IPS-NIHi11 (cell line): Measurements from ENCODE around the gene CDC45.

ENCODE experiments used
- DNase-seq: peaks from one replicate; pipeline ENCODE4 v3.0.0; 2012; ENCODE audit warnings: mixed read lengths, low spot score

The CDC45 gene

DNA sequence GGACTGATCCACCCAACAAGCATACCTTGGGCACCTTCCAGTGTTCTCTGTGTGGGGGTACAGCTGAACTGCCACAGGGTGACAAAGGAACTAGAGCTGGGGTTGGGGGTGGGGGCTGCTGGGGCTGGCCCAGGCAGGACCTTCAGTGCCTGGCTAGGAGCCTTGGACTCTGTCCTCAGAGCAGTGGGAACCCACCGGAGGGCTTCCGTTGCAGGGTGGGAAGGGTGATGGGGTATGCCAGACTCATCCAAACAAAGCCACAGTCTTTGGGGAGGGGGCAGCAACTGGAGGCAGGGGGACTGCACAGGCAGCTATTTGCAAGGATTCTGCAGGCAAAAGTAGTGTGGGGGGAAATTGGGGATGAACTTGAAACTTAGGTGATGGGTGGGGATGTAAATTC, 80.2 kb downstream of the CDC45 start:
- DNase-seq, result no peak

DNA sequence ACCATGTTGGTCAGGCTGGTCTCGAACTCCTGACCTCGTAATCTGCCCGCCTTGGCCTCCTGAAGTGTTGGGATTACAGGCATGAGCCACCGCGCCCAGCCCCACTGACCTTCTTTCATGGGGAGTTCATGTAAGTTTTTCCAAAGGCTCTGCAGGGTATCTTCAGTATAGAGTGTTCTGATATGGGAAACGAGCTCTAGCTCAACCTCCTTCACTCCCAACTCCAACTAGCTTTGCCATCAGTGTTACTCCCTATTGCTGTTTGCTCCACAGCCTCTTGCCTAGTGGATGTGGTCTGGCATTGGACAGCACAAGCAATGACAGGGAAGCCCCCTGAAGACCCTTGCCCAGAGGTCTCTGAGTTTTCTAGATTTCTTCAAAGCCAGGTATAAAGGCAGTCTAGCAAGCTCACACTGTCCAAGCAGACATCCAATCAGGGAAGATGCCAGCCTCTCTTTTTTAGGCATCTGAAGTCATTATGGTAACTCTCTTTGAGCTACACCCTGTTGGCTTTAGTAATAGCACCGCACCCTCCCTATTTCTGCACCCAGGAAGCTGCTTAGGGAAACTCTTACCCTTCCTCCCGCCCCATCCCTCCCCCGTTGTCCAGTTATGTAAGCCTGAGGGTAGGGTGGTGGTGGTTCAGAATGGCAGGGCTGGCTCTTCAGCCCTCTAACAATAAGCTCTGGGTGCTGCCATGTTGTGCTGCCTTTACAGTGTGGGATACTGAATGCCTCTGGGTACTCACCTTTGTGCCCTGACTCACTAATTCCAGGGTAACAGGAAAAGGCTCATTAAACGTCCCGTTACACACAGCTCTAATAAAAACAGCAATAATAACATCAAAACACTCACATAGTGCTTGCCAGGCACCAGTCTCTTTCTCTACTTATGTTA, 85.9 kb downstream of the CDC45 start:
- no peak for DNase-seq

DNA sequence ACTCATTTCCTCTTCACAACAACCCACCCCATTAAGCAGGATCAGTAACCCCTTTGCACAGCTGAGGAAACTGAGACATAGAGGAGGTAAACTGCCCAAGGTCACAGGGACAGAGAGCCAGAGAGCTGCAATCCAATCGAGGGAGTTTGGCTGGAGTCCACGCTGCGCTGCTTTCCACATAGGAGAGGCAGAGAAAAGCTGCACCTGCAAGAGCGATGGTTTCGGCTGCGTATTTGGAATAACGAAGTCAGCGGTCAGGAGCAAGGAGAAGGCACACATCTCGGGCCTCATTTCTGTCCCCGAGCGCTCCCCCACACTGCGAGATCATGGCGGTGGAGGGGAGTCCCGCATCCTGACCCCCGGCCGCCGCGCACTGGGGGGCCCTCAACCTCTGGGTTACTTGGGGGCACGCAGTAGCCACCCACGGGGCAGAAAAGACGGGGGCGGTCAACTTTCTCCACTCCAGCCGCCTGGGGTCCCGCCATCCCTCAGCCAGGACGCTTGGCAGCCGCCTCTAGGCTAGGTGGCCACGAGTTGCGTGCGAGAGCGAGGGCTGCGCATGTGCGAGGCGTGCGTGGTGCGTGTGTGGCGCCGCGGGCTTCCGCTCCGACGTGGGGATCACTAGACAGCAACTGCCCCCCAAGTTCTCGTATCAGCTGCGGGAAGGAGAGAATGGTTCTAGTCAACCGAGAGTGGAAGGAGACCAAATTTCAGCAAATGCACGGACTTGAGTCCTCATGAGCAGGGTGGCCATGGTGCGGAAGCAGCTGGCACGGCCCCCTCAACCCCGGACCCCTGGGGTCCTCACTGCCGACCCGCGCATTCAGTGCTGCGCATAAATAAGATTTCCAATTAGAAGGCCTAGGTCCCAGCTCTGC, 86.8 kb downstream of the CDC45 start:
- no peak for DNase-seq

DNA sequence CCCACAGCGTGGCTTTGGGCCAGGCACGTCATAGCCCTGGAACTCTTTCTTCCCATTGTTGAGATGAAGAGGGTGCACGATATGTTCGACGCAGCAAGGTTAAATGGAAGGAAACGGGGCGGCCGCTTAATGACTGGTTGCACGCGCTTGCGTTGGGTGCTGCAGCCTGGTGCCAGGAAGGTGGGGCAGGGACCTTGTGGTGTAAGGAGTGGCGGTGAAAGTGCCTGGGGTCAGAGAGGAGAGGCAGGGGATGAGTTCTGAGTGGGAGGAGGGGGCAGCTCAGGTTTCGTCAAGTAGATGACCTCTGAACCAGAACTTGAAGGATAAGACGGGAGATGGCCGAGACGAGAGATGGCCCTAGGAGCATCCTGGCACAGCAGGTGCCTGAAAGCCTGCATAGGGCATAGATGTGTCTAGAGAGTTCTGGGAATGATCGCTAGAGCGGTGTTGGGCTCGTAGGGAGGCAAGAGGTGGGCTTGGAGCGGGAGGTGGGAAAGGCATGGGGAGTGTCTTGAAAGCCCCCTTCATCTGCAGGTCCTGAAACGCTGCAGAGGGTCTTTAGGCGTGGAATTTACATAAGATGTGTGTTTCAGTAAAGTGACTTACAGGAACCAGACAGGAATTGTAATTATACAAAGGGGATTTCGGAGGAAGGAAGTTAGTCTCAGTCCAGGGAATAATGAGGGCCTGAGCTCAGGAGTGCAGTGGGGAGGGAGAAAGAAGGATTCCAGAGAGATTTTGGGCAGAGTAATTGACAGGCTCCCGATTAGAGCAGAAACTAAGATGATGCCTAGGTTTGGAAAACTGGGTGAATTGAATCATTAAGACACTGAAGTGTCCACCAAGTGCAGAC, 87.7 kb downstream of the CDC45 start:
- DNase-seq, result no peak

DNA sequence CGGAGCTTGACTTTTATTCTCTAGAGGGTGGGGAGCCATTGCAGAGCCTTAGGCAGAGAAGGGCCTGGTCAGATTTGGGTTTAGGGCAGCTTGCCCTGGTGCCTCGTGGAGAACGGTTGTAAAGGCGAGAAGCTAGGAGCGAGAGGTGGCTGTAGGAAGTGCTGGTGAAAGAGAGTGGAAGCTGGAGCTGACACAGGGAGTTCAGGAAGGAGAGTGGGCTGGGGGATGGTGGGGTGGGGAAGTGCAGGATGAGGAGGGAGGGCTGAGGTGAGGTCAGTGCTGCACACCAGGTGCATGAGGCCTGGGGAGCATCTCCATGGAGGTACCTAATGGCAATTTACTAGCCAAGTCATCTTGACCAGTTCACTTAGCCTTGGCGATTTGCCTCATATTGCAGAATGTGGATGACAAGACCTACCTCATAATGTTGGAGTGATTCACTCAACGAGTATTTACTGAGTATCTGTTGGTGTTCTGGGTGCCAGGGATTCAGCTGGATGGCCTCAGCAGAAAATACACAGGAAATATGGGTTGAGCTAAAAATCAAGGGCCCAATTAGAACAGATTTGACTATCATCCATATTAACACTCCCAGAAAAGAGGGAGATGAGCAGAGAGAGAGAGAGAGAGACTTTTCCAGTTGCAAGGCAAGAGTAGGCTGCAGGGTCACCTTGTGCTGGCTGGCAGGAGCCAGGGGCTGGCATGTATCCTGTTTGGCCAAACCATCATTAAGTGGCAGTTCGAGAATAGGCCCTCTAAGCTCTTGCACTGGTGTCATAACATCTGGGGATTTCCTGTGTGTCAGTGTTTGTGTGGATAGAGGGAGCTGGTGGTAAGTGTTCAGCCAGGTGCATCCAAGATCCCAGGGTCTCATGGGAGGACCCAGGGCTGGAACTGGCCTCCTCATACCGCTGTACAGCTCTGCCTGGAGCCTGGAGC, 88.9 kb downstream of the CDC45 start:
- no peak for DNase-seq

DNA sequence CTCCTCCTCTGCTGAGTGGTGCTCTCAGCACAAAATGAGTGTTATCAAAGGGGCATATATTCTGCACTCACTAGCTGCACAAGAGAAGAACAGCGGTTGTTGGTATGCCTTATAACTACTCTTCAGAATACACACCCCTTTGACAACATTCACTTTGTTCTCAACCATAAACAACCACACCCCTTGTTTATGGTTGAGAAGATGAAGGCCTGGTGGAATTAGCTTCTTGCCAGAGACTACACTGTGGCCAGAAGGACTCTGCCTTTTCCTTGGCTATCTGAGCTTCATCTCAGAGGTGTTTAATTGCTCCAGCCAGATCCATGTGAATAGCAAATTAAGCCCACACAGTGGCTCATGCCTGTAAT, 89.5 kb downstream of the CDC45 start:
- DNase-seq, result no peak

DNA sequence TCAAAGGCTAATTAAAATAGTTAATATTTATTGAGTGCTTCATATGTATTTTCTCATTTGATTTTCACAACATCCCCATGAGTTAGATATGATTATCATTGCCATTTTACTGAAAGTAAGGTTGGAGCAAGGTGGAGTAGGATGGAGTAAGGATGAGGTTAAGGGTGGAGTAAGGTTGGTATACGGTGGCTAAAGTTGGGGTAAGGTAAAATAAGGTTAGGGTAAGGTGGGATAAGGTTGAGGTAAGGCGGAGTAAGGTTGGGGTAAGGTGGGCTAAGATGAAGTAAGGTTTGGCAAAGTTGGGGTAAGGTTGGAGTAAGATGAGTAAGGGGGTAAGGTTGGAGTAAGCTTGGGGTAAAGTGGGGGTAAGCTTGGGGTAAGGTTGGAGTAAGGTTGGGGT, 90.3 kb downstream of the CDC45 start:
- DNase-seq, result no peak
